GM12864 (cell line): ENCODE data around the gene ARL10.

Source experiments
- DNase-seq: peaks from one replicate; pipeline ENCODE4 v3.0.0-alpha.2; 2011; ENCODE audit warnings: low read depth
- H3K4me3 ChIP-seq: 2 replicates; pipeline ENCODE4 v1.5.1; 2011; ENCODE audit warnings: mild to moderate bottlenecking, low read depth, low read length, control low read depth
- TF ChIP-seq, protein P1 (sequence below): IDR thresholded peaks from 2 replicates; pipeline ENCODE4 v1.5.1; 2011; ENCODE audit warnings: low read depth, mild to moderate bottlenecking, moderate library complexity, low read length, control low read depth, inconsistent platforms; ENCODE audit errors: missing control alignments

Gene ARL10

DNA sequence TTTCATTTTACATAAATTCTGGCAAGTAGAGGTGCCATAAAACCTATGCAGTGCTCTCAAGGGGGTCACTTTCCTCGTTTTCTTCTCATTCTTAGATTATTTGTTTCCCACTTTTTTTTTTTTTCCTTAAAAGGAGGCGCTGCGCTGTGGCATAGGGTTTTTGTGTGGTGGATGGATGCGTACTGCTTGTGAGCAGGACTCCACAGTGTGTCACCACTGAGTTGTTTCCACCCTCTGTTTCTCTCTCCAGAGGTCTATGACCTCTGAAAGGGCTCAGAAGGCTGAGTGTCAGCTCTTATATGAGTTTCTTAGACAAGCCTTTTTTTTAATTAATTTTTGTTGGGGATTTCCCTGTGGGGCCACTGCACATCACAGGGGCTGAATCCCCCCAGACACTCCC lies 64.7 kb downstream of the ARL10 start:
- H3K4me3 ChIP-seq = no peak overlapping the region
- TF ChIP-seq, protein P1, sequence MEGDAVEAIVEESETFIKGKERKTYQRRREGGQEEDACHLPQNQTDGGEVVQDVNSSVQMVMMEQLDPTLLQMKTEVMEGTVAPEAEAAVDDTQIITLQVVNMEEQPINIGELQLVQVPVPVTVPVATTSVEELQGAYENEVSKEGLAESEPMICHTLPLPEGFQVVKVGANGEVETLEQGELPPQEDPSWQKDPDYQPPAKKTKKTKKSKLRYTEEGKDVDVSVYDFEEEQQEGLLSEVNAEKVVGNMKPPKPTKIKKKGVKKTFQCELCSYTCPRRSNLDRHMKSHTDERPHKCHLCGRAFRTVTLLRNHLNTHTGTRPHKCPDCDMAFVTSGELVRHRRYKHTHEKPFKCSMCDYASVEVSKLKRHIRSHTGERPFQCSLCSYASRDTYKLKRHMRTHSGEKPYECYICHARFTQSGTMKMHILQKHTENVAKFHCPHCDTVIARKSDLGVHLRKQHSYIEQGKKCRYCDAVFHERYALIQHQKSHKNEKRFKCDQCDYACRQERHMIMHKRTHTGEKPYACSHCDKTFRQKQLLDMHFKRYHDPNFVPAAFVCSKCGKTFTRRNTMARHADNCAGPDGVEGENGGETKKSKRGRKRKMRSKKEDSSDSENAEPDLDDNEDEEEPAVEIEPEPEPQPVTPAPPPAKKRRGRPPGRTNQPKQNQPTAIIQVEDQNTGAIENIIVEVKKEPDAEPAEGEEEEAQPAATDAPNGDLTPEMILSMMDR = no peak
- DNase-seq = no peak
